Measurements from ENCODE around the gene ABHD17C. TPM values are rescaled to one million over a fixed set of nuclear protein-coding genes. Genes with fewer than 3 reads are reported as not detected.

The ABHD17C gene
- total RNA-seq, 1 donor from 2014 or later = 7.9 TPM

- peak; percentile 16 for DNase-seq
Measured at GRCh38 chr15:80788536-80788935, 93.4 kb downstream of the ABHD17C start.

- DNase-seq = no peak
Measured at GRCh38 chr15:80789296-80789695, 94.2 kb downstream of the ABHD17C start.

DNA sequence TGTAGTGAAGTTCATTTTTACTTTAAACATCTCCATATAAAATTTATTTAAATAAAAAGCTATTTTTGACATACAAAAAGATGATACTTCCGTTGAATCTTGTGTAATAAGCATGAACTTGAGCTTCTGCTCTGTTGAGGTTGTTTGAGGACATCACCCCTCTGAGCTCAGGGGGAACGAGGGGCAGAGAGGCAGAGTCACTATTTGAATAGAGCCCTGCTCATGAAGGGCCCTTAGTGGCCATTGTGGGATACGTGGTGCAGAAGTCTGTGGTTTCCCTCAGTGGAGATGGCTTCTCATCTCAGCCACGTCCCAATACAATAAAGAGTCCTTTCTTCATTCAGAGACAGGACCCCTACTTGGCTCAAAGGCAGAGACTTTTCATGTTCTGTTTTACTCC, 94.7 kb downstream of the ABHD17C start:
- no peak for DNase-seq

GRCh38 chr15:80790236-80790635, 95.1 kb downstream of the ABHD17C start:
- DNase-seq = no peak

DNA sequence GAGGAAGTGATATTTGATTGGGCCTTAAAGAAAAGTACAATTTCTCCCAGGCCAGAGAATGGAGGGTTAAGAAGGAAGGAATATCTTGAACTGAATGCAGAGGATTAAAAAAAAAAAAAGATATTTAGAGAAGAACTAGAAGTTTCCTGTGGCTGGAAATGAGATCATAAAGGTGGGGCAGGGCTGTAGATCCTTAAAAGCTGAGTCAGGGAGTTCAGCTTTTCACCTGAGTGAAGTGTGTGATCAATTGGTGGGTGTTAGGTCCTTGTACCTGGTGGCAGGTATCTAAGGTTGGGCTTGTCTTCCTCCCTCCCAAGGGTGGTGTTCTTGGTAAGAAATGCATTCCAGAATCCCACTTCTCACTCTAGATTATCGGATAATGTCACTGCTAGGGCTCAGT, 95.9 kb downstream of the ABHD17C start:
- DNase-seq = no peak

DNA sequence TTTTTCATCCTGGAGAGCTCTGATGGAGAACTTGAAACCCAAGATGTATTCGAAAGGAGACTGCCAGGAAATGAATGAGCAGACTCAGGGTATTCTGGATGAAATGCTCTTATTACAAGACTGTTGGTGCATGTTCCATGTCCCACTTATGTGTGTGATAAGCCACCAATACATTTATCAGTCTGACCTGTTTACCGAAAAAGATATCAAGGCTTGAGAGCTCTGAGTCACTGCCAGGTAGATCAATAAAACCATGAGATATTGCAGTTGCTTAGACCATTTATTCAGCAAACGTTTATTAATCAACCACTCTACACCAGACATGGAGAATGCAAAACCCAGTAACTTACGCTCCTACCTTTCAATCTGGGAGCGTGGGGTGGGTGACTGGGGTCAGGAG, 101.3 kb downstream of the ABHD17C start:
- no peak for DNase-seq

DNA sequence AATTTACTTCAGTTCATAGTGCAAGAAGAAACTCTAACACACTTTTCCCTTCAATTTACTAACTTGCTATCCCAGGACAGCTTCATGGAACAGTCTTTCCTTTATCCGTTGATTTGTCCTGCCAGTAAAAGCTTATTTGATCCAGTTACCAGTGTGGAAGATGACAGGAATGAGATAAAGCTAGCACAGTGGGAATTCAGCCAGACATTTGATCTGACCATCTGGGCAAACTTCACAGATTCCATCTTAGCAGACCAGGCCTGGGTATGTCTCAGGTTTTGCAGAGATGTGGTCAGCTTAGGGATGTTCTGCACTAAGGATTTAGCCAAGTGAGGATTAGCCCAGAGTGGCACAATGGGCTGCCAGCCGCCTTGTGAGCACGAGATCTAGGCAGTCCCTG, 103.8 kb downstream of the ABHD17C start:
- no peak for DNase-seq

DNA sequence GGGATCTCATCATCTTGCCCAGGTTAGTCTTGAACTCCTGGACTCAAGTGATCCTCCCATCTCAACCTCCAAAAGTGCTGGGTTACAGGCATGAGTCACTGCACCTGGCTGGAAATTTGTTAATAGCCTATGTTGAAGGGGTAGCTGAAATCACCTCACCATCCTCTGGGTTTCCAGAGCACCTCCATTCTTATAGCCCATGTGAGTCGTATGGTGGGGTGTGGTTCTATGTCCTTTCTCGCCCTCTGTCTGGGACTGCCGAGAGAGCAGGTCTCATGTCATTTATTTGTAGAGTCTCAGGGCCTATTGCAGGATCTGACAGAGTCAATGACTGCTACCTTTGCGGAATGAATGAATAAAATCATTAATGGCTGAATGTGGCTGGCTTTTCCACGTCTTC, 105.0 kb downstream of the ABHD17C start:
- no peak for DNase-seq

- DNase-seq = no peak
Measured at GRCh38 chr15:80801891-80802680, 107.0 kb downstream of the ABHD17C start.

DNA sequence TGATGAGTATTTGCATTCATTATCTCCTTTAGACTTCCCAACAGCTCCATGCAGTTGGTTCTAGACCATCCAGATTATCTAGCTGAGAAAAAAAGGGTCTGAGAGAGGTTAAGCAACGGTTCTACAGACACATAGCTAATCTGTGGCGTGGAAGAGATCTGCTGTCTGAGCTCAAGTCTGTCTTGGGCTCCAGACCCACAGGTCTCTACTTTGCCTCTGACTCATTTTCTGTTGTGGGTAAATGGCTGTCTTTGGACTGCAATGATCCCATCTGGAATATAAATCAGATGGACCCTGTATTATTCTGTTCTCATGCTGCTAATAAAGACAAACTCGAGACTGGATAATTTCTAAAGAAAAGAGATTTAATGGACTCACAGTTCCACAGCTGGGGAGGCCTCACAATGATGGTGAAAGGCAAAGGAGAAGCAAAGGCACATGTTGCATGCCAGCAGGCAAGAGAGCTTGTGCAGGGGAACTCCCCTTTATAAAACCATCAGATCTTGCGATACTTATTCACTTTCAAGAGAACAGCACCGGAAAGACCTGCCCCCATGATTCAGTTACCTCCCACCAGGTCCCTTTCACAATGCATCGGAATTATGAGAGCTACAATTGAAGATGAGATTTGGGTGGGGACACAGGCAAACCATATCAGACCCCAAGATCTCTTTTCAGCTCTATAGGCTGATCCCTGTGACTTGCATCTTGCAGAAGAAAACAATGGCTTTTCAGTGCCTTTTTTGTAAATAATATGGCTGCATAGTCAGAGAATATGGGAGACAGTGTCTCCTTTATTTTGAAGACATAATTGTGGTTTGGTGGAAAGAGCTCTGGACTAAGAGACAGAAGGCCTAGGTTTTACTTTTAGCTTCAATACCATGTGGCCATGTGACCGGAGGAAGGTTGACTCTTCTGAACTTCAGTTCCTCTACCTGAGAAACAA, 108.7 kb downstream of the ABHD17C start:
- DNase-seq = no peak

GRCh38 chr15:80804970-80805495, 109.9 kb downstream of the ABHD17C start:
- peak; percentile 35 for DNase-seq

Small RNAs within 50 kb of the gene (small RNA-seq; reads per million reads assigned to genes)
- not detected for gene RNU6-380P (ENCODE audit: low replicate concordance)

Other genes starting within 250 kb of the ABHD17C start
- 0.82 TPM for gene CEMIP, start 84.1 kb downstream of the ABHD17C start, total RNA-seq